Neural cell (in vitro differentiated cells): Measurements from ENCODE around the gene IGF2R. TPM values are rescaled to one million over a fixed set of nuclear protein-coding genes. Genes with fewer than 3 reads are reported as not detected.
A peak's percentile ranks its signal among the peaks of the same experiment; 100 is the strongest.

Experiments
- H2AFZ ChIP-seq: fragments of 200-600, 300-800 bp; sonication (generic), shearing (Covaris generic); 2 replicates; pipeline ENCODE4 v1.6.0; 2014; ENCODE audit warnings: low read depth, mild to moderate bottlenecking, antibody characterized with exemption, low read length, moderate library complexity
- H3F3A ChIP-seq: fragments of 200-600 bp; shearing (Covaris generic); 2 replicates; pipeline ENCODE4 v1.6.1; 2016; ENCODE audit warnings: mild to moderate bottlenecking, moderate library complexity, mixed read lengths, antibody characterized with exemption, low read length; ENCODE audit not compliant: insufficient read depth, poor library complexity, severe bottlenecking
- H3K27ac ChIP-seq: fragments of 200-600, 300-800 bp; sonication (generic), shearing (Covaris generic); 2 replicates; pipeline ENCODE4 v1.5.1; 2014; ENCODE audit warnings: mild to moderate bottlenecking, low read length, moderate library complexity
- H3K27me3 ChIP-seq: fragments of 300-800, 200-600 bp; sonication (generic), shearing (Covaris generic); 2 replicates; pipeline ENCODE4 v1.6.0; 2014; ENCODE audit warnings: mild to moderate bottlenecking, low read depth, low read length, moderate library complexity; ENCODE audit not compliant: insufficient read depth
- H3K36me3 ChIP-seq: fragments of 300-800, 200-600 bp; sonication (generic), shearing (Covaris generic); 2 replicates; pipeline ENCODE4 v1.5.1; 2014; ENCODE audit warnings: mild to moderate bottlenecking, antibody characterized with exemption, low read length, moderate library complexity; ENCODE audit not compliant: insufficient read depth
- H3K4me2 ChIP-seq: fragments of 300-800, 200-600 bp; sonication (generic), shearing (Covaris generic); 2 replicates; pipeline ENCODE4 v1.6.0; 2014; ENCODE audit warnings: mild to moderate bottlenecking, low read length
- H3K4me3 ChIP-seq: fragments of 300-800, 200-600 bp; sonication (generic), shearing (Covaris generic); 2 replicates; pipeline ENCODE4 v1.5.1; 2014; ENCODE audit warnings: mild to moderate bottlenecking, low read length, moderate library complexity
- H3K79me2 ChIP-seq: fragments of 200-600 bp; shearing (Covaris generic); replicated peaks from 2 replicates; pipeline ENCODE4 v1.6.0; 2014; ENCODE audit warnings: mild to moderate bottlenecking, low read length, moderate library complexity; ENCODE audit not compliant: insufficient read depth
- H3K9ac ChIP-seq: fragments of 300-800, 200-600 bp; sonication (generic), shearing (Covaris generic); 2 replicates; pipeline ENCODE4 v1.6.1; 2016; ENCODE audit warnings: mild to moderate bottlenecking, low read length, mixed read lengths
- H3K9me2 ChIP-seq: fragments of 200-600 bp; shearing (Covaris generic); 2 replicates; pipeline ENCODE4 v1.6.1; 2016; ENCODE audit warnings: mild to moderate bottlenecking, low read length, mixed read lengths; ENCODE audit not compliant: insufficient read depth
- H3K9me3 ChIP-seq: fragments of 200-600, 300-800 bp; sonication (generic), shearing (Covaris generic); 2 replicates; pipeline ENCODE4 v1.6.1; 2016; ENCODE audit warnings: mild to moderate bottlenecking, mixed run types, low read length, moderate library complexity, mixed read lengths
- H4K20me1 ChIP-seq: fragments of 200-600 bp; shearing (Covaris generic); 2 replicates; pipeline ENCODE4 v1.6.1; 2016; ENCODE audit warnings: mild to moderate bottlenecking, mixed run types; ENCODE audit not compliant: insufficient read depth
- CTCF ChIP-seq: fragments of 450-650 bp; IDR thresholded peaks from 2 replicates; pipeline ENCODE4 v1.5.1; 2014; ENCODE audit warnings: antibody characterized with exemption, mild to moderate bottlenecking, moderate library complexity; ENCODE audit not compliant: poor library complexity, severe bottlenecking
- EP300 ChIP-seq: fragments of 450-650 bp; conservative IDR thresholded peaks from 2 replicates; pipeline ENCODE4 v1.6.1; 2014; ENCODE audit warnings: antibody characterized with exemption, mild to moderate bottlenecking, moderate library complexity; ENCODE audit not compliant: poor library complexity, severe bottlenecking
- EZH2 ChIP-seq: fragments of 200-600, 300-800 bp; shearing (Covaris generic), sonication (generic); IDR thresholded peaks from 2 replicates; pipeline ENCODE4 v1.6.1; 2014; ENCODE audit warnings: antibody characterized with exemption, low read length, borderline replicate concordance, mild to moderate bottlenecking; ENCODE audit not compliant: insufficient read depth, poor library complexity, severe bottlenecking
- MXI1 ChIP-seq: fragments of 450-650 bp; conservative IDR thresholded peaks from 2 replicates; pipeline ENCODE4 v1.6.1; 2014; ENCODE audit warnings: antibody characterized with exemption, mild to moderate bottlenecking; ENCODE audit not compliant: poor library complexity, severe bottlenecking
- POLR2AphosphoS5 ChIP-seq: IDR thresholded peaks from 2 replicates; pipeline ENCODE4 v1.6.1; 2012
- RAD21 ChIP-seq: fragments of 450-650 bp; conservative IDR thresholded peaks from 2 replicates; pipeline ENCODE4 v1.6.1; 2014; ENCODE audit warnings: antibody characterized with exemption, mild to moderate bottlenecking, moderate library complexity
- REST ChIP-seq: IDR thresholded peaks from 2 replicates; pipeline ENCODE4 v1.6.1; 2012; ENCODE audit warnings: borderline replicate concordance
- SMC3 ChIP-seq: fragments of 450-650 bp; conservative IDR thresholded peaks from 2 replicates; pipeline ENCODE4 v1.6.1; 2014; ENCODE audit warnings: antibody characterized with exemption, mild to moderate bottlenecking, moderate library complexity; ENCODE audit not compliant: poor library complexity
- TAF1 ChIP-seq: IDR thresholded peaks from 2 replicates; pipeline ENCODE4 v1.6.1; 2012; ENCODE audit warnings: low read depth
- polyA plus RNA-seq: library from polyadenylated mRNA; depleted of rRNA; stranded (reverse); fragments of >200 nt; gene quantifications from 2 replicates; pipeline ENCODE4 v1.2.3, GENCODE V29; 2014

Gene IGF2R
- polyA plus RNA-seq, 1 donor from 2014 or later: 15.0 TPM

GRCh38 chr6:160071805-160072690 lies 103.2 kb downstream of the IGF2R start:
- peaks cover 13% of the 10 kb centered on the region for H3K36me3 ChIP-seq
- H3K27me3 ChIP-seq: no peaks in the 10 kb centered on the region
- H3K27ac ChIP-seq: no peak overlapping the region
- TF ChIP-seq SMC3 (peak; percentile 21), CTCF (no peak)
- no peaks in the 10 kb centered on the region for H3K9me3 ChIP-seq
- no peaks in the 10 kb centered on the region for H3K79me2 ChIP-seq
- no peaks in the 10 kb centered on the region for H3K9me2 ChIP-seq
- H4K20me1 ChIP-seq: no peaks in the 10 kb centered on the region
- no peak overlapping the region for H3K4me2 ChIP-seq
- H3K9ac ChIP-seq: no peak overlapping the region
- H3F3A ChIP-seq: no peaks in the 10 kb centered on the region
- H3K4me3 ChIP-seq: no peak overlapping the region
- no peak overlapping the region for H2AFZ ChIP-seq

GRCh38 chr6:160073272-160073671 lies 104.4 kb downstream of the IGF2R start:
- no peak overlapping the region for H3K4me2 ChIP-seq
- H3K9me3 ChIP-seq: no peaks in the 10 kb centered on the region
- H3K79me2 ChIP-seq: no peaks in the 10 kb centered on the region
- no peak overlapping the region for H3K27ac ChIP-seq
- H3K9me2 ChIP-seq: no peaks in the 10 kb centered on the region
- no peaks in the 10 kb centered on the region for H3F3A ChIP-seq
- no peak for TF ChIP-seq CTCF
- TF ChIP-seq EP300: no peak
- TF ChIP-seq TAF1: no peak
- TF ChIP-seq MXI1: no peak
- no peak for TF ChIP-seq EZH2
- no peak for TF ChIP-seq REST
- TF ChIP-seq RAD21: no peak
- TF ChIP-seq POLR2AphosphoS5: no peak
- TF ChIP-seq SMC3: no peak
- no peaks in the 10 kb centered on the region for H4K20me1 ChIP-seq
- H2AFZ ChIP-seq: no peak overlapping the region
- H3K36me3 ChIP-seq: peaks cover 13% of the 10 kb centered on the region
- H3K27me3 ChIP-seq: no peaks in the 10 kb centered on the region
- no peak overlapping the region for H3K4me3 ChIP-seq
- H3K9ac ChIP-seq: no peak overlapping the region
